Measurements from ENCODE around the gene TSPAN14. TPM values are rescaled to one million over a fixed set of nuclear protein-coding genes. Genes with fewer than 3 reads are reported as not detected.

Gene TSPAN14
- total RNA-seq, 1 experiment from 2014 or later, result not detected

GRCh38 chr10:80464557-80465450 is 10.7 kb downstream of the TSPAN14 start:
- BruUV-seq (replicated peaks), result no TSS peak
- DNase-seq (no peak), ATAC-seq (no peak)
- Histone ChIP-seq H3K4me2 (ENCODE audit: low read length) (no peak overlapping the region), H3K36me3 (ENCODE audit: low read depth, low read length) (no peaks in the 10 kb centered on the region), H3K27ac (ENCODE audit: low read length) (no peak overlapping the region), H3K9me2 (replicated peaks; ENCODE audit: low read length) (no peaks in the 10 kb centered on the region), H4K20me1 (ENCODE audit: low read length) (no peaks in the 10 kb centered on the region), H3K9ac (ENCODE audit: low read length) (no peak overlapping the region), H3K9me3 (ENCODE audit: low read length) (no peaks in the 10 kb centered on the region), H3K27me3 (ENCODE audit: low read length) (no peaks in the 10 kb centered on the region), H3K79me2 (ENCODE audit: low read length) (no peaks in the 10 kb centered on the region), H3K4me1 (ENCODE audit: insufficient read depth, low read length) (no peaks in the 10 kb centered on the region), H2AFZ (ENCODE audit: low read length) (no peak overlapping the region), H3F3A (ENCODE audit: low read length, unreplicated experiment) (no peaks in the 10 kb centered on the region), H3K4me3 (ENCODE audit: low read length) (no peak overlapping the region)
- TF ChIP-seq EZH2 (IDR thresholded peaks at IDR 0.05; ENCODE audit: low read length, unreplicated experiment), result no peak
- no peak for TF ChIP-seq CTCF (conservative IDR thresholded peaks at IDR 0.05; ENCODE audit: low read depth, low read length)
- TF ChIP-seq EZH2phosphoT487 (IDR thresholded peaks at IDR 0.05; ENCODE audit: borderline replicate concordance, low read length), result no peak
- ChIA-PET CTCF (no interaction called here), POLR2A (ENCODE audit: unreplicated experiment) (no interaction called here)
- intact Hi-C loops (cut with micrococcal nuclease), result no loop called here

DNA sequence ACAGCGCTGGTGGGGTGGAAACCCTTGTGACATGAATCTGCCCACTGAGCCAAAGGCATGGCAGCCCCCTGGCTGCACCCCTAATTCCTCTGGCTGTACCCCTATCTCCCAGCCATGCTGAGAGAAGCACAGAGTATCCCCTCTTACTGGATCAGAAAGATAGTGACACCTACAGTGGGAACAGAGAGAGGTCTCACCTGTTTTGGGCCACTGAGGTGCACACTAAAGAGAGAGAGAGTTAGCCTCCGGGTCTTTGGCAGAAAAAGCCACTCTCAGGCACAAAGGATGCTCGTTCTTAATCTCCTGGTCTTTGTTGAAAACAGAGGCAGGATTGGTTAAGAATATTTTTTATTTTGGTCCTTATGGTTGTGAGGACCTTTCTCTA is 11.3 kb downstream of the TSPAN14 start:
- ATAC-seq (no peak), DNase-seq (no peak)
- Histone ChIP-seq H3K4me3 (ENCODE audit: low read length) (no peak overlapping the region), H3K4me1 (ENCODE audit: insufficient read depth, low read length) (no peaks in the 10 kb centered on the region), H3K79me2 (ENCODE audit: low read length) (no peaks in the 10 kb centered on the region), H3K4me2 (ENCODE audit: low read length) (no peak overlapping the region), H3K36me3 (ENCODE audit: low read depth, low read length) (no peaks in the 10 kb centered on the region), H3K9me3 (ENCODE audit: low read length) (no peaks in the 10 kb centered on the region), H2AFZ (ENCODE audit: low read length) (no peak overlapping the region), H3K27me3 (ENCODE audit: low read length) (no peaks in the 10 kb centered on the region), H4K20me1 (ENCODE audit: low read length) (no peaks in the 10 kb centered on the region), H3K9ac (ENCODE audit: low read length) (no peak overlapping the region), H3K27ac (ENCODE audit: low read length) (no peak overlapping the region), H3F3A (ENCODE audit: low read length, unreplicated experiment) (no peaks in the 10 kb centered on the region), H3K9me2 (replicated peaks; ENCODE audit: low read length) (no peaks in the 10 kb centered on the region)
- no peak for TF ChIP-seq EZH2 (IDR thresholded peaks at IDR 0.05; ENCODE audit: low read length, unreplicated experiment)
- TF ChIP-seq CTCF (conservative IDR thresholded peaks at IDR 0.05; ENCODE audit: low read depth, low read length), result no peak
- no peak for TF ChIP-seq EZH2phosphoT487 (IDR thresholded peaks at IDR 0.05; ENCODE audit: borderline replicate concordance, low read length)
- intact Hi-C loops (cut with micrococcal nuclease), result no loop called here
- BruUV-seq (replicated peaks), result no TSS peak
- ChIA-PET CTCF (no interaction called here), POLR2A (ENCODE audit: unreplicated experiment) (no interaction called here)

All from PC-3 (cell line).